ENCODE results near the gene ZBTB26.

ZBTB26 gene

DNA sequence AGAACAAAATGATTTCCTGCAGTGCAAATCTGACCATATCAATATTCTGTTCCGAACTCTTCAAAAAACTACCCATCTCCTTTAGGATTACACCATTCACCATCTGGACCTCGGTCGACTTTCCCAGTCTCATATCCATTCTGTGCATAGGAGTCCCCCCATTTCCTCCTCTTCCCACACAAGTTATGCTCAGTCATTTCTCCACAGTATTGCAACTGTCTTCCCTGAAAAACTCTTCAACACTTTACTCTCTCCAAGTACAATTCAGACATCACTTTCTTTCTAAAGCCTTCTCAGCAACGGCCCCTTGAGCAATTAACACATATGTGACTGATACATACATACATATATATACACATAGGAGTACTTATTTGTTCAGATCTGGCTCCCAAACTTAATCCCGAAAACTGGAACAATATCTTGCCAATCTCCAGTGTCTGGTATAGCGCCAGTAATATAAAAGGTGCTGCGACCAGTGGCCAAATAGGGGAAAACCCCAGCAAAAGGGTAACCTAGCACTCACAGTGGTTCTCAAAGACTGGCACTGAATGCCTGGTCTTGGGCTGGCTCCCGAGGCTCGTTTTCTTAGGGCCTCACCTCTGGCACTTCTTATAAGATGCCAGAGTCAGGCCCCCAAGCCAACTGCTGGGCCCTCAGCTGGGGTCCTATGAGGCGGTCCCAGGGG is 629 bp downstream of the ZBTB26 start:
- Histone ChIP-seq H3K4me2 (ENCODE audit: low read depth, low read length, poor library complexity, severe bottlenecking) (peak overlapping the region; percentile 88), H3K4me3 (ENCODE audit: low read length, poor library complexity, severe bottlenecking) (peak overlapping the region; percentile 84), H2AFZ (ENCODE audit: low read length) (peak overlapping the region; percentile 93), H3K4me1 (ENCODE audit: insufficient read depth, low read length, poor library complexity, severe bottlenecking) (peaks cover 43% of the 10 kb centered on the region), H3F3A (ENCODE audit: low read depth) (no peaks in the 10 kb centered on the region), H3K79me2 (ENCODE audit: insufficient read depth, low read length) (peaks cover 65% of the 10 kb centered on the region), H3K9me3 (ENCODE audit: insufficient read depth, low read depth, low read length) (no peaks in the 10 kb centered on the region), H3K9ac (ENCODE audit: low read depth, low read length, poor library complexity, severe bottlenecking) (peak overlapping the region; percentile 86), H3K9me2 (replicated peaks; ENCODE audit: low read depth, low read length) (no peaks in the 10 kb centered on the region), H4K20me1 (ENCODE audit: insufficient read depth, low read length, poor library complexity, severe bottlenecking) (no peaks in the 10 kb centered on the region), H3K36me3 (ENCODE audit: insufficient read depth, low read length) (no peaks in the 10 kb centered on the region), H3K27me3 (ENCODE audit: insufficient read depth, low read length, poor library complexity, severe bottlenecking) (no peaks in the 10 kb centered on the region)
- TF ChIP-seq, protein P1, sequence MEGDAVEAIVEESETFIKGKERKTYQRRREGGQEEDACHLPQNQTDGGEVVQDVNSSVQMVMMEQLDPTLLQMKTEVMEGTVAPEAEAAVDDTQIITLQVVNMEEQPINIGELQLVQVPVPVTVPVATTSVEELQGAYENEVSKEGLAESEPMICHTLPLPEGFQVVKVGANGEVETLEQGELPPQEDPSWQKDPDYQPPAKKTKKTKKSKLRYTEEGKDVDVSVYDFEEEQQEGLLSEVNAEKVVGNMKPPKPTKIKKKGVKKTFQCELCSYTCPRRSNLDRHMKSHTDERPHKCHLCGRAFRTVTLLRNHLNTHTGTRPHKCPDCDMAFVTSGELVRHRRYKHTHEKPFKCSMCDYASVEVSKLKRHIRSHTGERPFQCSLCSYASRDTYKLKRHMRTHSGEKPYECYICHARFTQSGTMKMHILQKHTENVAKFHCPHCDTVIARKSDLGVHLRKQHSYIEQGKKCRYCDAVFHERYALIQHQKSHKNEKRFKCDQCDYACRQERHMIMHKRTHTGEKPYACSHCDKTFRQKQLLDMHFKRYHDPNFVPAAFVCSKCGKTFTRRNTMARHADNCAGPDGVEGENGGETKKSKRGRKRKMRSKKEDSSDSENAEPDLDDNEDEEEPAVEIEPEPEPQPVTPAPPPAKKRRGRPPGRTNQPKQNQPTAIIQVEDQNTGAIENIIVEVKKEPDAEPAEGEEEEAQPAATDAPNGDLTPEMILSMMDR (conservative IDR thresholded peaks at IDR 0.05; ENCODE audit: low read length), result no peak; the same call in 1 of the 2 replicates
- TF ChIP-seq EZH2phosphoT487 (IDR thresholded peaks at IDR 0.05; ENCODE audit: borderline replicate concordance), result no peak

DNA sequence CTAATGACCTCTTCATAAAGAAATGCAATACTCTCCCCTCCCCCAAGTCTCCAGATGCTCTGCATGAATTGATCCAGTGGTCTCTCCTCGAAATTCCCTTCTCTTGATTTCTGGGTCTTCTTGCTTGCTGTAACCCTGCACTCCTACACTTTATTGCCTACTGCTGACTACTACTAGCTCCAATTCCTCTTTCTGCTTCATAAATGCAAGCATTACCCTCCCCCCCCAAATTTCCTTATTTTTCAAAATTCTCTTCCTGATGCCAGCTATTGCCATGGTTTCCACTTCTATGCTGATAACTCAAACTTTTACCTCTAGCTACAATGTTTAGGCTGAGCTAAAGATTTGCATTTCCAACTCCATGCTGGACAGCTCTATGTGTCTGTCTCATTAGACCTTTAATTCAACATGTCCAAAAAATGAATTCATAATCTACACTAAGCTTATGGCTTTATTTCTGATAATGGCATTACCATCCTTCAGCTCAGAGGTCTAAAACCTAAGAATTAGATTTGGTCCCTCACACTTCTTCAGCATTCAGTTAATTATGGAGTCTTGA is 1.4 kb downstream of the ZBTB26 start:
- no peaks in the 10 kb centered on the region for H3K27me3 ChIP-seq (ENCODE audit: insufficient read depth, low read length, poor library complexity, severe bottlenecking)
- H3K9me3 ChIP-seq (ENCODE audit: insufficient read depth, low read depth, low read length), result no peaks in the 10 kb centered on the region
- no peaks in the 10 kb centered on the region for H4K20me1 ChIP-seq (ENCODE audit: insufficient read depth, low read length, poor library complexity, severe bottlenecking)
- peak overlapping the region; percentile 86 for H3K9ac ChIP-seq (ENCODE audit: low read depth, low read length, poor library complexity, severe bottlenecking)
- no peaks in the 10 kb centered on the region for H3K9me2 ChIP-seq (replicated peaks; ENCODE audit: low read depth, low read length)
- H3K36me3 ChIP-seq (ENCODE audit: insufficient read depth, low read length), result no peaks in the 10 kb centered on the region
- TF ChIP-seq EZH2phosphoT487 (IDR thresholded peaks at IDR 0.05; ENCODE audit: borderline replicate concordance), result no peak
- TF ChIP-seq, protein P1 (conservative IDR thresholded peaks at IDR 0.05; ENCODE audit: low read length), result no peak
- peaks cover 59% of the 10 kb centered on the region for H3K79me2 ChIP-seq (ENCODE audit: insufficient read depth, low read length)
- peaks cover 41% of the 10 kb centered on the region for H3K4me1 ChIP-seq (ENCODE audit: insufficient read depth, low read length, poor library complexity, severe bottlenecking)
- H3F3A ChIP-seq (ENCODE audit: low read depth), result no peaks in the 10 kb centered on the region
- H2AFZ ChIP-seq (ENCODE audit: low read length), result no peak overlapping the region
- H3K4me3 ChIP-seq (ENCODE audit: low read length, poor library complexity, severe bottlenecking), result peak overlapping the region; percentile 84
- H3K4me2 ChIP-seq (ENCODE audit: low read depth, low read length, poor library complexity, severe bottlenecking), result peak overlapping the region; percentile 88

- H3K9me2 ChIP-seq (replicated peaks; ENCODE audit: low read depth, low read length), result no peaks in the 10 kb centered on the region
- no peak for TF ChIP-seq EZH2phosphoT487 (IDR thresholded peaks at IDR 0.05; ENCODE audit: borderline replicate concordance)
- TF ChIP-seq, protein P1 (conservative IDR thresholded peaks at IDR 0.05; ENCODE audit: low read length), result no peak
- no peak overlapping the region for H3K4me3 ChIP-seq (ENCODE audit: low read length, poor library complexity, severe bottlenecking)
- H2AFZ ChIP-seq (ENCODE audit: low read length), result no peak overlapping the region
- no peaks in the 10 kb centered on the region for H3K27me3 ChIP-seq (ENCODE audit: insufficient read depth, low read length, poor library complexity, severe bottlenecking)
- peaks cover 18% of the 10 kb centered on the region for H3K79me2 ChIP-seq (ENCODE audit: insufficient read depth, low read length)
- H3K9me3 ChIP-seq (ENCODE audit: insufficient read depth, low read depth, low read length), result no peaks in the 10 kb centered on the region
- peaks cover 3% of the 10 kb centered on the region; the same call in 1 of the 2 replicates for H3K36me3 ChIP-seq (ENCODE audit: insufficient read depth, low read length)
- no peaks in the 10 kb centered on the region for H3F3A ChIP-seq (ENCODE audit: low read depth)
- no peak overlapping the region for H3K4me2 ChIP-seq (ENCODE audit: low read depth, low read length, poor library complexity, severe bottlenecking)
- no peak overlapping the region for H3K9ac ChIP-seq (ENCODE audit: low read depth, low read length, poor library complexity, severe bottlenecking)
- H3K4me1 ChIP-seq (ENCODE audit: insufficient read depth, low read length, poor library complexity, severe bottlenecking), result peaks cover 7% of the 10 kb centered on the region
- H4K20me1 ChIP-seq (ENCODE audit: insufficient read depth, low read length, poor library complexity, severe bottlenecking), result no peaks in the 10 kb centered on the region
These were observed 7.4 kb downstream of the ZBTB26 start for GRCh38 chr9:122923947-122924346.
